ENCODE data around the gene CAMTA1.

GRCh38 chr1:6942990-6943389 lies 157.7 kb downstream of the CAMTA1 start:
- TF ChIP-seq, protein P1, sequence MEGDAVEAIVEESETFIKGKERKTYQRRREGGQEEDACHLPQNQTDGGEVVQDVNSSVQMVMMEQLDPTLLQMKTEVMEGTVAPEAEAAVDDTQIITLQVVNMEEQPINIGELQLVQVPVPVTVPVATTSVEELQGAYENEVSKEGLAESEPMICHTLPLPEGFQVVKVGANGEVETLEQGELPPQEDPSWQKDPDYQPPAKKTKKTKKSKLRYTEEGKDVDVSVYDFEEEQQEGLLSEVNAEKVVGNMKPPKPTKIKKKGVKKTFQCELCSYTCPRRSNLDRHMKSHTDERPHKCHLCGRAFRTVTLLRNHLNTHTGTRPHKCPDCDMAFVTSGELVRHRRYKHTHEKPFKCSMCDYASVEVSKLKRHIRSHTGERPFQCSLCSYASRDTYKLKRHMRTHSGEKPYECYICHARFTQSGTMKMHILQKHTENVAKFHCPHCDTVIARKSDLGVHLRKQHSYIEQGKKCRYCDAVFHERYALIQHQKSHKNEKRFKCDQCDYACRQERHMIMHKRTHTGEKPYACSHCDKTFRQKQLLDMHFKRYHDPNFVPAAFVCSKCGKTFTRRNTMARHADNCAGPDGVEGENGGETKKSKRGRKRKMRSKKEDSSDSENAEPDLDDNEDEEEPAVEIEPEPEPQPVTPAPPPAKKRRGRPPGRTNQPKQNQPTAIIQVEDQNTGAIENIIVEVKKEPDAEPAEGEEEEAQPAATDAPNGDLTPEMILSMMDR (IDR thresholded peaks at IDR 0.05), result no peak
- TF ChIP-seq EP300 (IDR thresholded peaks at IDR 0.05) (no peak), POLR2A (IDR thresholded peaks at IDR 0.05) (no peak)

All from stomach (tissue), 4 donors.